SIG-M5 treated with dmso at 0.1 percent for 504 hours (cell line): ENCODE data around the gene MGLL.

Experiments
- DNase-seq: peaks from one replicate; lab custom pipeline; 2025; ENCODE audit not compliant: unreplicated experiment; lab: John Stamatoyannopoulos, UW

The MGLL gene

DNA sequence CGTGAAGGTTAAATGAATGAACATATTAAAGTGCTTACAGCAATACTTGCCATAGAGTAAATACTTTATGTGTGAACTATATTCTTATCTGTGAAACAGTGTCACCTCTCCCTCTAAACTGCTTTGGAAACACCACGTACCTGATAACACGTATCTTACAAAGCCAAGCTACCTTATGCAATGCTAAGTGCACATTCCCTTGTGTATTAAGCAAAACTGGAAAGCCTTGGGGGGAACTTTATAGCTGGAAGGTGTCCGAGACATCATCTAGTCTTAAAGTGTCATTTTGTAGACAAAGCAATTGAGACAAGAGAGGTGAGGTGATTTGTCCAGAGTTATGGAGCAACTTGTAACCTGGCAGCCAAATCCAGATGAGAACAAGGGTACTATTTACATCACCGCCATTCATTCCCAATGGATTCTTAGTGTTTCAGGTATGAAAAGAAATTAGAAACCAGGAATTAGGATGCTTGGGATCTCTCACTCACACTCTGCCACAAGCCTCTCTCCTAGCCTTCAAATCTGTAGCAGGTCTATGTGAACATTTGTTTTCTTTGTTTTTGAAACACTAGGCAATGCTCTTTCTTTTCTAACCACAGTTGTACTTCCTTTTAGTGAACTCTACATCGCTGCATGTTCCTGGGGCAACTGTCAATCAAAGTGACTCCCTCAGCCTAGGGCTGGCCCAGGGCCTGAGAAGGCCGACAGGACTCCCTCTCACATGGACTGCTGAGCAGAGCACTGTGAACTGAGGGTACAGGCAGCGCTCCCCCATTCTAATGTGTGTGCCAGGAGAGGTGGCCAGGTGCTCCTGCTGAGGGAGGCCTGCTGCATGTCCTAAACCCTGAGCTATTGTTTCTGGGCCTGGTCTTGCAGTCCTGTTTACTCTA, 13.9 kb upstream of the MGLL start:
- no peak for DNase-seq

DNA sequence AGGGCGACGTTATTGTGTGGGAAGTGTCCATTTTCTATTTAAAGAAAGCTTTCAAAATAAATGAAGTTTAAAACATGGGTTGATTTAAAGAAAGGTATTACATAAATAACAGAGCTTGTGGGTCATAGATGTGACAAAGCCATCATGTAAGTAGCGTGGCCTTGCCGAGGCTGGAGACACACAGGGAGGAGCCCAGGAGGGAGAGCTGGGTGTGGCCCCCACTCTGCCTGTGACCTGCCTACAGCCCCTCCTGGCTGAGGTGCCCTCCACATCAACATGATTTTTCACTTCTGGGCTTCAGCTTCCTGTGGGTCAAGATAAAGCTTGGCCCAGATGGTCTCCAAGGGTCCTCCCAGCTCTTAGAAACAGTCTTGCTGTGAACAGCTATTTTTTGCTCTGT, 12.5 kb upstream of the MGLL start:
- no peak for DNase-seq

DNA sequence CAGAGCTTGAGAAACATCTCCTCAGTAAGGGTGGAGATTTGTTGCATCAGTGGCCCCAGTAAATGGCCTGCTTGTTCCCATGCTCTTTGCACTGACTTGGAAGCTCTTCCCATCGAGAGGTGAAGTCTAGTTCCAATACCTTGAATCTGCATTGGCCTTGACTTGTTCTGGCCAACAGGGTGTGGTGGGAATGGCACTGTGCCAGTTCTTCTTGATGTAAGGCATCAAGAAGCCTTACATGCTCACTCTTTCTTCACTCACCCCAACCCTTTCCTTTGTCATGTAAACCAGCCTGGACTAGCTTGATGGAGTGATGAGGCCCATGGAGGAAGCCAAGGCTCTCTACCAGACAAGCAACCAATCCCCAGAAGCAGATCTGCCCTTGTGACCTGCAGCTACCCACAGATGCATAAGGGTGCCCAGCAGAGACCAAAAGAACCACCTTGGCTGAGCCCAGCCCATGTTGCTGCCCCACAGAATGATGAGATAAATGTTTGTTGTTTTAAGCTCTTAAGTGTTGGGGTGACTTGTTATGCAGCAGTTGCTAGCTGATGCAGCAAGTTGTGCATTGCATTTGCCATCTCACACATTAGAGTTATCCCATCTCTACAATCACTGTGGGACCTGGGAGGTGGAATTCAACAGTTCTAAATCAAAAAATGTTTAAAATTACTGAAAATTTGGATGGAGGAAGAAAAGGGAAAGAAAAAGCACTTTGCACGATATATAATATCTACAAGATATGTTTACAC, 11.1 kb upstream of the MGLL start:
- no peak for DNase-seq

DNA sequence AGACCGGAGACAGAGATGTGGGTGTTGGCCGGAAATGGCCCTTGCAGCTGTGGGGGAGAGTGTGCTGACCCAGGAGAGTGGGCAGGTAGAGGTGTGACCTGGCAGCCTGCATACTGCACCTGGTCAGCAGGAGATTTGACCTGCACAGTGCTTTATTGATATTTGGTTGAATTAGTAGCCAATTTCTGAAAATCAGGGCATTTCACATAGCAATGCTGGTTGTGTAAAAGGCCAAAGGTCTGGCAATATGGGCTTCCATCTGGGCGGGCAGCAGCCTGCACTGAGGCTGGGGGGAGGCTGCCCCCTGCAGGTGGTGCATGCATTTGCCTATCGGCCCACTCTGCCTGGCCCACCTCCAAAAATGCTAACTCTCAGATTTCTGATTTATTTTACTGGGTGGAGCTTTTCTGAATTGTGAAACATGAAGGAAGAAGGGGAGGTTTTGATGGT, 9.4 kb upstream of the MGLL start:
- peak; percentile 46 for DNase-seq

DNA sequence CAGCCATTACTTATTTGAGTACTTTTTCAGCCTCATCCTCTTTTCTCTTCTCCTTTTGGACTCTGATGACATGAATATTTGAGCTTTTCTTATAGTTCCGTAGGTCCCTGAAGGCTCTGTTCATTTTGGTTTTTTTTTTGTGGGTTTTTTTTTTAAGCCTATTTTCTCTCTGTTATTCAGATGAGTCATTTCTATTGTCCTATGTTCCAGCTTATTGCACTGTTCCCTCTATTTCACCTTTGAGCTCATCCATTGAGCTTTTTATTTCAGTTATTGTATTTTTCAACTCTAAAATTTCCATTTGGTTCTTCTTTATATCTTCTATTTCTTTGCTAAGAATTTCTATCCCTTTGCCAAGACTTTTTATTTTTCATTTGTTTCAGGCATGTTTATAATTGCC, 7.2 kb upstream of the MGLL start:
- DNase-seq, result no peak

DNA sequence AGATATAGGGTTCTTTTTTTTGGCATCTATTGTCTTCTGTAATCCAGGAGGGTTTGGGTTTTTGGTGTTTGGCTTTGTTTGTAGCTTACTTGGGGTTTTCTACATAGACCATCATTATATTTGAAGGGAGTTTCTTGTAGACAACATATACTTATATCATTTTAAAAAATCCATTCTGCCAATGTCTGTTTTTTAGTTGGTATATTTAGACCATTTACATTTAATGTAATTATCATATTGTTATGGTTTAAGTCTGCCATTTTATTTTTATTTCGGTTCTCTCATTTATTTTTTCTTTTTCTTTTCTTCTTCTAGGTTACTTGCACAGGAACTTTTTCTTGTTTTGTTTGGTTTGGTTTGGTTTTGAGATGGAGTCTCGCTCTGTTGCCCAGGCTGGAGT, 5.5 kb upstream of the MGLL start:
- no peak for DNase-seq

DNA sequence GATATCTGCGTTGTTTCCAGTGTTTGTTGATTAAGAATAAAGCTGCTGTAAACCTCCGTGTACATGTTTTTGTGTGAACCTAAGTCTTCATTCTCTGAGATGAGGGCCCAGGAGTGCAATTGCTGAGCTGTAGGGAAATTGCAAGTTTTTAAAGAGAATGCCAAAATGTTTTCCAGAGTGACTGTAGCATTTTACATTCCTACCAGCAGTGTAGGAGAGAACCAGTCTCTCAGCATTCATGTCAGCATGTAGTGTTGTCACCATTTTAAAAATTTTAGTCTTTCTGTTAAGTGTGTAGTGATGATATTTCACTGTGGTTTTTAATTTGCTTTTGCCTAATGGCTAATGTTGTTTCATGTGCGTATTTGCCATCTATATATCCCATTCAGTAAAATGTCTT, 3.4 kb upstream of the MGLL start:
- no peak for DNase-seq

DNA sequence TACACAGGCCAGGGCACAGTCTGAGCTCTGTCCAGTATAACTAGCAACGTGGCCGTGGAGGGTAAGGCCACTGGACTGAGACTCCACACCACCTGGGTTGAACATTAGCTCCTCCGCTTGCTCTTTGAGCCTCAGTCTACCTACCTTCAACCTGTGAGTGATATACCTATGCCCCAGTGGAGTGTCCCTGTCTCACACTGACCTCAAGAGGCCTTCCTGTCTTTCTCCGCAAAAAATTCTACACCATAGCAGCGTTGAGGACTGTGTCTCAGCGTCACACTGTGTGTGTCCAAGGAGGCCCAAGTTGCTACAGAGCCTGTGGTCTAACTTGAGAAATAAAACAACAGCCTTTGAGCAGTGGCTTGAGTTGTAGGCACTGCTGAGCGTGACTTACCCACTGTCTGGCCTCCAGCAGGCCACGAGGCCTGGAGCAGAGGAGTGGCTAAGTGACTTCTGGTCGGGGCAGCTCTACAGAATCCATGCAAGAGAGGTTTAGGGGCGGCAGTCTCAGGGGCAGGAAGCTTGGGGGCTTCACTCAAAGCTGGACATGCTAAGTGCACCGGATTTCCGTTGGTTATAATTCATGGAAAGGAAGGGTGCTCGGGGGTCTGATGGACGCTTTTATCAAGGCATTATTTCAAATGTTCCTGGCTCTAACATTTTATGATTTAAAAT, 2.0 kb upstream of the MGLL start:
- DNase-seq, result no peak

DNA sequence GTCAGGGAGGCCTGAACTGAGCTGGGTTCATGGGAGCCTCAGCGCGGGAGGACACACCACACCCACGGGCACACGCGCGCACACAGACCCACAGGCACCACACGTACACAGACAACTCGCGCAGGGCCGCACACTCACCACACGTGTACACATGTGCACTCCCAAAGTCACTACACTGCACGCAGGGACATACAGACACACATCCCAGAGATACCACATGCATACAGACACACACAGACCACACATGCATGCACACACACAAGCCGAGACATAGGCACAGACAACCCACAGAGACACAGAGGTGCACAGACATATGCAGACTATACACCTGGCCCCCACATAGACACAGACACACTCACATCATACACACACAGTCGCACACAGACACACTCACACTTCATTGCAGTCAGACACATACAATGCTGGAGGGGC, 1.1 kb upstream of the MGLL start:
- no peak for DNase-seq

DNA sequence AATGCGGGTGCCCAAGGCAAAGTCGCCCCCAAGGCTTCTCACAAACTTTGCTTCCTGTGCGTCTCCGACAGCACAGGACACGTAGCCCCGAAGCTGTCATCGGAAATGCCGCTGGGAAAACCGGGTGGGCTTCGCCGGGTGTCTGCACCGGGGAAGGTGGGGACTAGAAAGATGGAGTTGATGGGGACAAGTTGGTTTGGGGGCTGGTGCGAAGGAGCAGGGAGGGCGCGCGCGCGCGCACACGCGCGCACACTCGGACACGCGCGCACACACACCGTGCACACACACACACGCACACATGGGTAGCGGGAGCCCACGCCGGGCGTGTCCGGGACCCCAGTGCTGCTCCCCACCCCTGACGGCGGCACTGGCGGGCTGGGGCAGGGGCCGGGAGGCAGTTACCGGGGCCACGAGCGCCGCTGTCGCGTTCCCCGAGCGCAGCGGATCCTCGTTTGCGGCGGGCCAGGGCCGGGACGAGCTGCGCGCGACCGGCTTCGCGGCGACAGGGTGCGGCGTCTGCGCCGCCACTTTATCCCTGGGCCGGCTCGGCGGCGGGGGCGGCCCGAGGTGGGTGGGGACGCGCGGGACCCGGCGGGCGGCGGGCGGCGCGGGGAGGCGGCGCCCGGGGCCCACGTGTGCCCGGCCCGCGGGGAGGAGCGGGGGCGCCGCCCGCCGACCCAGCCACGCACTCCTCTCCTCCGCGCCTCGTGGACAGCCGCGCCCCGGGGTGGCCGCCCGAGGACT, 539 bp upstream of the MGLL start:
- no peak for DNase-seq

DNA sequence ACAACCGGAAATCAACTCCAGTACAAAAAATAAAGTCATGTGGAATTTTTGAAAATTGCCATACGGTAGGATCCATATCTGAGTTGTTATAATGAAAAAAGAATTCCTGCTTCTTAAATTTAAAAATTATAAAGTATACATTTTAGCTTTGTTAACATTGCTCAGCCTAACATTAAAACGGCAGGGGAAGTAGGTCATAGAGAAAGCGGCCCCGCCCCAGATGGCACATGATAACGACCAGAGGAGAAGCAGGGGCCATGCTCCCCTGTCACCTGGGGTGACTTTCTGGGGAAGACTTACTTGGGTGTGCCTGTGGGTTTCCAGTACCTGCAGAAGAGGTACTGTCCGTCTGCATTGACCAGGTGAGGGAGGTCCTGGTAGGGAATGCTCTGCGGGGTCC, 921 bp downstream of the MGLL start:
- no peak for DNase-seq

DNA sequence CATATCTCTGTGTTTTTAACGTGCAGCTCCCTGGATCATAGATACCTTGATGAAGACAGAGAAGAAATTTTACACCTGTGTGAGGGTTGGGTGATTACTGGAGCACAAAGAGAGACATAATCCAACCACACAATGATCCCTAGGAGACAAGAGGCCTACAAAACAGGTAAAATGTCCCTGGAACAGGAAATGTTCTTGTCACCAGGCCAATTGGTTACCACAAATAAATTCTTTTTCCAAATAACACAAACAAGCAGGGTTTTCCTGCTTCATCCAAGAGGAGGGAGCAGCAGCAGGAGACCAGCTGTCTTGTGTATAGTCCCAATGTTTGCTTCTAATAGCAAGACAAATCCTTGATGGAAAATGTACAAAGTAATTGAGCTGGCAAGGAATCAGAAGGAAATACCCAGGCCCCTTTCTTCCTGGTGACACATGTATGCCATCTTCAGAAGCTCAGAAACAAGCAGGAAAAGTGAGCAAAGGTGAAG, 1.4 kb downstream of the MGLL start:
- DNase-seq, result no peak

DNA sequence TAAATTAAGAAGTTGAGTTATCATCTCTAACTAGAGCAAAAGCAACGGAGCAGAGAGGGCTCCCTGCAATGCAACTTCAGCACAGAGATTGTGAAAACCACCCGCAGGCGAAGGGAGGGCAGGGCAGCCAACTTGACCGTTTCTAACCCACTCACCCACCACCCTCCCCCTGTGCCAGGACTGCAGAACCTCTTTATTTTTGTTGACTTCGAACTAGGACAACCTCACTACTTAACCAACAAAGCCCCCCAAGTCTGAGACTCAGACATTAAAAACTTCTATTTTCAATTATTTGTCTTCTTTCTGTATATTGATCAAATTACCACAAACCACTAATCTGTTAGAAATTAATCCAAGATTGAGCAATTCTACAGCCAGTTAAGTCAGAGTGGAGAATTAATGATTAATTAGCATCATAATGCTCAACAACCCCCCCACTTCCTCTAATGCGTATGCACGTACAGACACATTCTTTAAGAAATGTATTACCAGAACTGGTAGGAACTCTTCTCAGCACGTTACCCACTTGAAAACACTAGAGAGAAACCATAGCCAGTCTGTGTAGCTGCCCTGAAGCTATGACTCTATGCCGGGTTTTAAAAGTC, 2.0 kb downstream of the MGLL start:
- no peak for DNase-seq

DNA sequence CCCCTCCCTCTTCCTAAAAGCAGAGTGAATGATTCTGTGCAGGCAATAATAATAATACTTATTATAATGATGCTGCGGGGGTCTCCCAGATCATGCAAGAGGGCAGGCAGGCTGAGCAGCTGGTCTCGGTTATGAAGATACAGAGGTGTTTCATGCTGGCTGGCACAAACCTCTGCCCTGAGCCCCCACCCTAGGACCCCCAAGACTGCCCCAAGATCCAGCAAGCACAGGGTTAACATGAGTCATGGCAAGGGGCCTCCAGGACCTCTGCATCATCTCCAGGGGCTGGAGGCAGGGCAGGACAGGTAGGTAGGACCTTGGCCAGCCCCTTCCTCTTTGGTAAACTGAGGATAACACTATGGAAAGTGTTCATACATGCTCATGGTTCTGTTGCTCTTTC, 2.7 kb downstream of the MGLL start:
- no peak for DNase-seq

DNA sequence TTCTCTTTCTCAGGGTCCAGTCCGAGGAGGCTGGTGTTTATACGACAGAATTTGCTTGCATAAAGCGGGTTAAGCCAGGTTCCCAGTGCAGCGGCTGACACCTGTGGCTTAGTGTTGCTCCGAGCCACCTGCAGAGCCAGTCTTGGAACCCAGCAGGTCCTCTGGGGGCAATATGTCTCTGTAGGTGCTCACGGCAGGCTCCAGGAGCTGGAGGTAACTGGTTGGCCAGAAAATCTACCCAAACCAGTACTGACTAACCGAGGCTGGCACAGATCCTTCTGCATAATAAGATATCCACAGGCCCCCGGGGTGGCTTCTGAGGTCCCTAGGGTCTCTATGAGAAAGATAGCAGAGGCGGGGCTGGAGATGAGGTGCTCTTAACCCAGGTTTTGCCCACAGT, 3.2 kb downstream of the MGLL start:
- DNase-seq, result no peak

DNA sequence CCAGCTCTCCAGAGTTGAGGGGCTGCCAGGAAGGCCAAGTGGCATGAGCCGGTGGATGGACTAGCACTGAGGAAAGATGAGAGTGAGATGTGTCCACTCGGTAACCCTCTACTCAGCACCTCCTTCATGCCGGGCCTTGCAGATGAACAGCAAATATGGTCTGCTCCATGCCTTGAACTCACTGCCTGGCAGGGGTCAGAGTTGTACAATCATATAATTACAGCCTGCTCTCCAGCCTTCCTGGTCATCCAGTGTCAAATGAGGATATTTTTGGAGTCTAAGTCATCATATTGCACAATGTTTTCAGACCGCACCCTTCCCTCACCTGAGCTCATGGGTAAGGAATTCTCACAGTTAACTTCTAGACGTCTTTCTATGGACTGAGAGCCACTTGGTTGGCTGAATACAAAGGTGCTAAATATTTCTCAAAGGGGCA, 4.9 kb downstream of the MGLL start:
- peak; percentile 63 for DNase-seq

DNA sequence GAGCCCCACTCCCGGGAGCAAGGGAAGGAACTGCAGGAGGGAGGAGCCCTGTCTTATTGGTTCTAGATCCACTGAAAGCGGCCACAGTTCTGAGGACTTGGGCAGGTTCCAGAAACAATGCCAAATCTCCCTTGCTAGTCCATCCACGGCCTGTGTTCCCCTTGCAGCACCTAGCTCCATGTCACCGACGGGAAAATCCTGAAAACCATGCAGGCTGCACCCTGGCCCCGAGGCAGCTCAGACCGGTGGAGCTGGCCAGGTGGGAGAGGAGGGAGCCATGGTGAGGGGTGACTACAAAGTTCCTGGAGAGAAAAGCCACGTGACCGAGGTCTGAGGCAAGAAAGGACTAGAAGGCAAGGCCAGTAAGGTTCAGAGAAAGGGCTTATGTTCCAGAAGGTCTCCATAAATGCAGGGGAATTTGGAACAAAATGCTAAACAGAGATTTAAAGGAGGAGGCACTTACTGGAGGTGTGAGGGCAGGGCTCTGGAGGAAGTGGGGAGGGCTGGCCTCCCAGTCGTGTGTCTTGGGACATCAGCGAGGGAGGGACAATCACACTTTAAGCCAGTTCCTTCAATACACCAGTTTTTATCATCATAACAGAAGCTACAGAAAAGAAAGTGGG, 5.4 kb downstream of the MGLL start:
- peak; percentile 18 for DNase-seq

DNA sequence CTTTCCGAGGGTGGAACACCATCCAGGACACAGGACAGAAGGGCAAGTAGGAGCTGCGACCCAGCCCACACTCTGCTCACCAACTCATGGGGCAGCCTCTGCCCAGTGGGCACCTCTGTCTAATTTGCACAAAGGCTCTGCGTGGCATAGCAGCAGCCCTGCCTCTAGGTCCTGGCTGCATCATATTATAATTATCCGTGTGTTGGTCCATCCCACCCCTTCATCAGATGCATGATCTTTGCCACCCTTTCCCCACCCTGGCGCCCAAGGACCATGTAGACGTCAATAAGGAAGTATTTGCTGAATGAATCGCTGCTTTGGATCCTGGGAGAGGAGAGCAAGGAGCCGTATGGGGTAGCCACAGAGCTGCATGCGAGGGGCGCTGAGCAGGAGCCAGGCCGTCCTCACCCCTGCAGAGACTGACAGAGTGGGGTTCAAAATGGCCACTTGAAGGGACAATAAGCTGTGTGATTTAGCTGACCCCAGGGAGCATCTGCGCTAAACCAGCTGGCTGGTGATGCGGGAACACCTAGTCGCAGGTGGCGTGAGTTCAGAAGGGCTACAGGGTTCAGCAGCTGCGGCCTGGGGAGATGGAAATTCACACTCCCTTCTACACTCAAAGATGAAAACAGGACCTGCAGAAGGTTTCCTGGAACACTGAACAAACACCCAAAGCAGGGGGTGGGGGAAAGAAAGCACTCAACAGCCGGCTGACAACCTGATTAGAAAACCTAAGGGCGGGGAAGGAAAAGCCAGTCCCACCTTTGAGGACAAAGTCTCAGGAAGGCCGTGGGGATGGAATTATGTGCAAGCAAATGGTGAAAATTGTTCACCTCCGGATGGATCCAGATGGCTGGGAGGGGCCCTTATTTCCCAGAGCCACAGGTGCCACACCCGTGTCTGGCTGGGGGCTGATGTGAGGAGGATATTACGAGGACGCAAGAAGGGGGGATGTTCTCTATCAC, 6.4 kb downstream of the MGLL start:
- DNase-seq, result no peak

DNA sequence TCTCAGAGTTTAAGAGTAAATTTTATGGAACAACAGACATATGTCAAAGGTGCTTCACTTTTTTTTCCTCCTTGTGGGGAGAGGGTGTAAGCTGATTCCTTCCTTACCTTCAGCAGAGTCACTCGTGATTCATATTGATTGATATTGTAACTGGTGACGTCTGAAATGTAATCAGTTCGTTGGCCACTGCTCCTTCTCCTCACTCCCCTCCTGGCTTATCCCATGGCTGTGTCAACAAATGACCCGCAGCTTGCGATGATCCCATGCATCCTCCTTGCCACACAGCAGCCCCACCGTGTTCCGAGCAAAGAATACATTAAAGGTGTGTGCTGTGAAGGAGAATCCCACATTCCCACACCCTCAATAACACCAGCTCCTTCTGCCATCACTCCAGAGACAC, 7.3 kb downstream of the MGLL start:
- DNase-seq, result no peak
